ENCODE data around the gene MISP3.

DNA sequence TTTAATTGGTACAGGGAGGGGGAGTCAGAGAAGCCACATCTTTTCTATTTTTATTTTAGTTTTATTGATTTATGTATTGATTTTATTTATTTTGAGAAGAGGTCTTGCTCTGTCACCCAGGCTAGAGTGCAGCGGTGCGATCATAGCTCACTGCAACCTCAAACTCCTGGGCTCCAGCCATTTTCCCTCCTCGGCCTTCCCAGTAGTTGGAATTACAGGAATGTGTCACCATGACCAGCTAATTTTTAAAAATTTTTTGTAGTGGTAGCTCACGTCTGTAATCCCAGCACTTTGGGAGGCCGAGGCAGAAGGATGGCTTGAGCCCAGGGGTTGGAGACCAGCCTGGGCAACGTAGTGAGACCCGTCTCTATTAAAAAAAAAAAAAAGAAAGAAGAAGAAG, 36.9 kb upstream of the MISP3 start:
- TF ChIP-seq, protein P1, sequence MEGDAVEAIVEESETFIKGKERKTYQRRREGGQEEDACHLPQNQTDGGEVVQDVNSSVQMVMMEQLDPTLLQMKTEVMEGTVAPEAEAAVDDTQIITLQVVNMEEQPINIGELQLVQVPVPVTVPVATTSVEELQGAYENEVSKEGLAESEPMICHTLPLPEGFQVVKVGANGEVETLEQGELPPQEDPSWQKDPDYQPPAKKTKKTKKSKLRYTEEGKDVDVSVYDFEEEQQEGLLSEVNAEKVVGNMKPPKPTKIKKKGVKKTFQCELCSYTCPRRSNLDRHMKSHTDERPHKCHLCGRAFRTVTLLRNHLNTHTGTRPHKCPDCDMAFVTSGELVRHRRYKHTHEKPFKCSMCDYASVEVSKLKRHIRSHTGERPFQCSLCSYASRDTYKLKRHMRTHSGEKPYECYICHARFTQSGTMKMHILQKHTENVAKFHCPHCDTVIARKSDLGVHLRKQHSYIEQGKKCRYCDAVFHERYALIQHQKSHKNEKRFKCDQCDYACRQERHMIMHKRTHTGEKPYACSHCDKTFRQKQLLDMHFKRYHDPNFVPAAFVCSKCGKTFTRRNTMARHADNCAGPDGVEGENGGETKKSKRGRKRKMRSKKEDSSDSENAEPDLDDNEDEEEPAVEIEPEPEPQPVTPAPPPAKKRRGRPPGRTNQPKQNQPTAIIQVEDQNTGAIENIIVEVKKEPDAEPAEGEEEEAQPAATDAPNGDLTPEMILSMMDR (IDR thresholded peaks at IDR 0.05 in 8 of 11, conservative IDR thresholded peaks at IDR 0.05 in 3 of 11), result no peak
- TF ChIP-seq POLR2AphosphoS5 (IDR thresholded peaks at IDR 0.05), result no peak
- TF ChIP-seq POLR2A (IDR thresholded peaks at IDR 0.05), result no peak

Data from spleen (tissue), 7 donors.